CD4-positive, alpha-beta T cell treated with Interleukin-4 for 1 hour (primary cell): ENCODE results near the gene CCNG2.

Source experiments
- DNase-seq, 2 donors: peaks; one replicate each; pipeline ENCODE4 v3.0.0-alpha.2; 2020 to 2022

CCNG2 gene

DNA sequence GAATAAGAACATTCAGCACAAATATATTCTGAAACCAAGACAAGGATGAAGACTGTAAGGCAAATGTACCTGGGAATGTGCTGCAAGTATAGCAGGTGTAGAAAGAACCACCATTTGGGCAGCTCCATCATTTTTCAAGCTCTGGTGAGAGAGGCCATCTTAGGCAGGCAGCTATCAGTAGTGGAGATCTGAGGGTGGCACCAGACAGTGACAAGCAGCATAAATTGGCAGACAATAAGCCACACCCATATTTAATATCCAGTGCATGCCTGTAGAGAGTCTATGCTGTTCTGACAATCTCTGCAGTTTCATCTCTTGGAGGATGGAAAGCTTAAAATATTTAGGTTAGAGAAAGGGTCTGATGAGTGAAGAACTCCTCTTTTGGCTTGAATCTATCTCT is 22.5 kb downstream of the CCNG2 start:
- no peak for DNase-seq

DNA sequence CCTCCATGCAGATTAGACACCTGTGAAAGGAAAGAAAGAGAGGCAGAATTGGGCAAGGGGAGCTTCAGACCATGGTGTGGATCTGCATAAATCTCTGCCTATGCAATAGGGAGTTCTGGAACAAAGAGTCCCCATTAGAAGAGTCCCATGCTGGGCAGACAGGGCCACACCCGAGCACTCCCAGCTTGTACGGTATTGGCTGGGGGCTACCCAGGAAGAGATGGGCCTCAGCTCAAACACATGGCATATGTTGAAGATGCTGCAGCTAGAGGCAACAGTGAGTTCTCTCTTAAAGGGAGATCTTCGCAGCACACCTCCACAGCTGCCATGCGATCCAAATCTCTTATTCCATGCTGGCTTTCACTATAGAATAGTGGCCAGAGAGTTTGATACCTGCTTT is 24.7 kb downstream of the CCNG2 start:
- DNase-seq: no peak

DNA sequence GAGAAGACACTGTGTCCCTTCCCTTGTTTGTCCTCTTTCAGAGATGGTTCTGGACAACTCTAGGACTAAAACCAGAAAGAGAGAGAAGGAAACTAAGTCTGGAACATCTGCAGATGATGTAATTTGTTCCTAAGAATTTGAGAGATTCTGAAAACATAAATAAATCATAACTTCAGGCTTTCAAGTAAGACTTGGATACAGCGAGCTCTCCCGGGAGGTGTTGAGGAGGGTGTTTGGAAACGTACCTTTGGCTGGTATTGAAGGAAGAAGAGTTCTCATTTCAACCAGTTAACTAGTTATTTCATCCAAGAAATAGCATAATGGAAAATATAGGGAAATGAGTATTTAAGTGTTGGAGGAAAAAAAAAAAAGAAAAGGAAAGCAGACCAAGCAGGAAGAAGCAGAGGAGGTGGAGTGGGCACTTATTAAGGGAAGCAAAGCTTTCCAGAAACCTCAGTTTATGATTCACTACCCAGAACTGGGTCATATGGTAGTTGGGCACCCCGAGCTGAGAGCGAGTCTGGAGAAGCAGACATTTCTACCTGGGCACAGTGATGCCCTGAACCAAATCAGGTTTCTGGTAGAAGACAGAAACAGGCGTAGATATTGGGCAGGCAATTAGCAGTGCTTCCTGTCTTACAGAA is 26.9 kb downstream of the CCNG2 start:
- DNase-seq: no peak

DNA sequence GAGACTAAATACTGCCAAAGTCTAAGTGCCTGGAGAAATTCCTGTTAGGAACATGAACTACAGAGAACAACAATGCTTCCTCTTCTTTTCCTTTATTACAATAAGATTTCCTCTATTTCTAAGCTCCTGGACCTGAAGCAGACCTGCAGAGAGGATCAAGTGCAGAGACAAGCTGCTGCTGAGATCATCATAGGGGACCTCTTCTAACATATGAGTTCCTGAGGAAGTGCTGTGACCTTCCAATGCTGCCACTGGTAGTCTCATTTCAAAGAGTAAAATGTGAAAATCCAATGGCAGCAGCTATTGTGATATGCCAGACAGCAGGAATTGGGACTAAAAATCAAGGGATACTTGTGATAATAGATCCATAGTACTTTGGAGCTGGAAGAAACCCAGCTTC is 28.0 kb downstream of the CCNG2 start:
- DNase-seq: no peak

DNA sequence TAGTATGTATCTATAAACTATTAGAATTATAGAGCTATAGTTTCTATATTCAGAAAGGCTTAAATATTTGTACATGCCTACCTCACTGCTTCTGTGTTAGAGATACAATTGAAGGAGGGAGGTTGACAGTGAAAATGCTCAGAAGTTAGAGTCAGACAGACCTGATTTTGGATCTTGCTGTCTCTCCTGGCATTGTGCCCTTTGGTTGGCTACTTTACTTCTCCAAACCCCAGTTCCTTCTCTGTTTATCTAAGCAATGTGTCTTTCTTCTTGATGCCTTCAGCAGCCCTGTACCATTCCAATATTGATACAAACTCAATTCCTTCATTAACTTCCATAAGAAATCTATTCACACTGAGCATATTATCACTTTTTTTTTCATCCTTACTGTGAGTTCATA is 28.7 kb downstream of the CCNG2 start:
- DNase-seq: no peak

DNA sequence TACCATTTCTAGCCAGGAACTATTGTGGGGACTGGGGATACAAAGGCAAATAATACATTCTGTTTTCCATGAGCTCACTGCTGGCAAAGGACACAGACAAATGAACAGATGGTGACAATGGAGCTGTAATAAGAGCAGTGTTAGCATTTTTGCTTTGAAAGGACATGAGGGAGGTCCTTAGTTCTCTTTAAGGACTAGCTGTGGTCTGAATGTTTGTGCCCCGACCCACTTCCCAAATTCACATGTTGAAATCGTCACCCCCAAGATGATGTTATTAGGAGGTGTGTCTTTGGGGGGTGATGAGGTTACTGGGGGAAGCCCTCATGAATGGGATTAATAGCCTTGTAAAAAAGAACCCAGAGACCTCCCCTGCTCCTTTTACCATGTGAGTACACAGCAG is 30.3 kb downstream of the CCNG2 start:
- DNase-seq: no peak

DNA sequence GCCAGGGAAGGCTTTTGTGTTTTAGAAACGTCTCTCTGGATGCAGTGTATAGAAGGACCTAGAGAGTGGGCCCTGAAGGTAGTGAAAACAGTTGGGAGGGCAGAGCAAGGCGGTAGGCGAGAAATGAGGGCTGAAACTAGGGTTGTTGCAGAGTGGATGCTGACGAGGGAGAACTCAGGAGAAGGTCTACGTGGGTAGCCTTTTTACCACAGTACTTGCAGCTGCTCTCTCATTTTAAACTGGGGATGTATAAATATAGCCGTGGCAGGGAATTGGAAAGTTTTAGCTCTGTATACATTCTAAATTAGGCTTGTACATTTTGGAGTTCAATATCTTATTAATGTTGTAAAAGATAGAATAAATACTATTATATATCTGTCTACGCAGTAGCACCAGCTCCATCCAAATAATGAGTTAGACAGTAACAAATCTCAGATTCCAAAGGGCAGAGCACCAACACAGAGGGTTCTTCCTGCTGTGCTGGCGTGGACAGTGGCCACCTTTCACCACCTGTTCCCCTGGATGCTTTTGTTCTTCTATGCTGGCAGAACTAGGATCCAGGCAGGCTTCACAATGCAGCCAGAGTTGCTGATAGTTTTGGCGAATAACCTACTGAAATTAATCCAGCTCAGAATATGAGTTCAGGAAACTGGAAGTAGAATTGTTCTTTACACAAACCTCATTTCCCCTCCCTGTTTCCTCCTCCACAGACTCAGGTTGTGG is 31.7 kb downstream of the CCNG2 start:
- no peak for DNase-seq

DNA sequence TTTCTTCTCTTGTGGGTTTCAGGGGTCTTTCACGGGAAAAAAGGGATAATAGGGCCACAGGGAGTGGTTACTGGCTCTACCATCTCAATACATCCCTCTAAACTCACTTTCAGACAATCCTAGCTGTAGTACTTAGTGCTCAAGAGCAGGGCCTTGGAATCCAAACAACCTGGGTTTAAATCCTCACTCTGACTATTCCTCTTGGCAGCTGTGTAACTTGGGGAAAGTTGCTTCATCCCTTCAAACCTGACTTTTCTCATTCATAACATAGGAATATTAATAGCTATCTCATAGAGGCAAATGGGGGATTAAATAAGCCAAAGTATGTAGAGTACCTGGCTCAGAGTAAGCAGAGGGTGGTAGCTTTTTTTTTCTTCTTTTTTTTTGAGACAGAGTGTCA is 32.4 kb downstream of the CCNG2 start:
- no peak for DNase-seq

DNA sequence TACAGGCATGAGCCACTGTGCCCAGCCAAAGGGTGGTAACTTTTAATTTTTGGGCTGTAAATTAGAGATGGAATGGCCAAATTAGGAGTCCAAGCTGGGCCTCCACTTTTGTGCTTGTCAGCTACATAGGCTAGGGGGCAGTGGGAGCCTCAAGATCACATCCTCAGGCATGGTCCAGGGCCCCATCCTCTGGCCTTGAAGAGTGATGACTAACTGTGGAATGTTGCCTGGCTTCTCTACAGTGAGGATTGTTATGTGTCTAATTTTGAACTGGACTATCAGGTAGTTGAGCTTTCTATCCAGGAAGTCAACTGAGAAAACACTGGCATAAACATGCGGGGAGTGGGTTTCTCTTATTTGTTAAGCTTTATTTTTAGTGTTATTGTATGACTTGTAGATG is 33.0 kb downstream of the CCNG2 start:
- no peak for DNase-seq

DNA sequence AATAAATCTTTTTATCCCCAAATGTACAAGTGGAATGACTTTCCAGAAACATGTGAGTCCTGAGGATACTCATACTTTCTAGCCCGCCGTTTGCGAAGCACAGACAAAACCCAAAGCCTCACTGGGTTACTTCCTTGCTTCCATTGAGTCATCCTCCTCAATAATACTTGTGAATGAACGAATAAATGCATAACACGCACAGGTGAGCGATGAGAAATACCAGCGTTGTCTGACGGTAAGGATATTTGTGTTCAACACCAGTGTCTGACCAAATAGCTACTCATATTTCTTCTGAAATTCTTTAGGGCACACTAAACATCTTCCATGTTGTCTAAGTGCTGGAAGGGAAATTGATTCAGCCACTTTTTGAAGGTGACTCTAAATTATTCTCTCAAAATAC is 36.0 kb downstream of the CCNG2 start:
- DNase-seq: no peak

DNA sequence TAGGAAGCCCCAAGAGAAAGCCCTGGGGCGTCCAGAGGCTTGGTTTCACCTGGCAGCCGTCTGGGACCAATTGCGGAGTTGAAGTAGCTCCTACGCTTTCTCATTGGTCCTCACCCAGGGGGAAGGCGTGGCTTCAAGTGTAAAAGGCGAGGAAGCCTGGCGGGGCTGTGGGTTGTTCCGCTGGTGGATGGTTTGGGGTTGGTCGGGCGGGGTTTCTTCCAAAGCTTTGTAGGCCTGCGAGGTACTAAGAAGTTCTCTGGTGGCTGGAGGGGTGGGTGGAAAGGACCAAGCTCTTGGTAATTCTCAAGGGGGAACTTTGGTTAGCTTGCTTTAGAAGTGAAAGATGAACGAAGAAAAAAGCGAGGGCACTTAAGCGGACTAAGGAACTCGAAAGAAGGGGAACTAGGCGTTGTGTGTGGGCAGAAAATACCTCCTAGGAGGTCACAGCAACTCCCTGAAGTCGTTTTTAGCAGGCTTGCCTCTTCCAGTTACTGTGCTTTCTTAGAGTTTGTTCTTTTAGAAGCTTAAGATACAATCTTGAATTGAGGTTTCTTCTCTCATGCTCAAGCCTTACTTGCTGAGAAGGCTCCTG is 36.6 kb downstream of the CCNG2 start:
- peak; percentile 83 to 89 for DNase-seq

DNA sequence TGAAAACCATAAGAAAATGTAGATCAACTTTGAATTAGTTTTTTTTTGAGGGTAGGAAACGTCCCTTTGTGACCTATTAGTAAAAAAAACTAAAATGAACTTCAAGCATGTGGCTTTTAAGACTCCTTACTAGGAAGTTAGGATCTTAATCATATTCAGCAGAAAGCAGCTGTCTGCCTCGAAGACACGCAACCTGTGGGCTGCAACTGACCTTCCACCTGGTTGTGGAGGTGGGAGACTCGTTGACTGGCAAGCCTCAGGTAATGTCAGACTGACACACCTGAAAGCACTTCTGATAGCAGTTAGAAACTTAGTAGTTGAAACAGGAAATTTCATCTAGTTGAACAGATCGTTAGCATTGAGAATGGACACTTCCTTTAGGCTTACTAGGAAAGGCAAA is 37.4 kb downstream of the CCNG2 start:
- DNase-seq: no peak

DNA sequence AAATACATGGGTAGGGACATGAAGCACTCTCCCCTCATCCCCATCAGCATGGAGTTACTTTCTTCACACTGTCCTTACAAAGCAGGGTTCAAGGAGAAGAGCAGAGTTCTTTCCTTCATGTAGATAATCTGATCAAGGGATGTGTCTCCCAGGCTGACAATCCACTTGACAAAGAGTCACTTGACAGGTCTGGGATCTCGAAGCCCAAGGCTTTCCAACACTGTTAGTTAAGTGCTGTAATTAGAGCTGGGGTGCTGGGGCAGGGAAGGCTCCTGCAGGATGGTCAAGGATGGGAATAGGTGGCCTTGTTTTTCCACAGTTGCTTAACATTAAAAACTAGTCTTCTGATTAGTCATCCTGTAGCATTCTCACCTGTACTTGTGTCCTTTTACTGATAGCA is 38.0 kb downstream of the CCNG2 start:
- no peak for DNase-seq

DNA sequence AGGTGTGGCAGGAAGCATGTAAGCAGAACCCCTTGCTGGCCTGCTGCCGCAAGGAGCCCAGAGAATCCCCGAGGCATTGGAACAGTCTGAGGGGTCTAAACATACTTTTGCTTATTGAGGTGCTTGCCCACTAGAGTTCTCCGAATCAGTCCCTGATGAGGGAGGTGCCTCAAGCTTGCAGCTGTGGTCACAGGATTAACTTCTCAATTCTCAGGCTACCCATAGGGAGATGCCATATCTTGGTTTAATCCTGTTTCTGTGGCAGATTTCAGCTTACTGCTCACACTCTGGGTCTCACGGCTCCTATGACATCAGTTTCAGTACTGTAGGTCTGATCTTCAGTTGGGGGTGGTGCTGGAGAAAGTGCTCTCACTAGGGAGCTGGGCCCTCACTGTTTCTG is 39.9 kb downstream of the CCNG2 start:
- DNase-seq: peak; percentile 20 to 43

DNA sequence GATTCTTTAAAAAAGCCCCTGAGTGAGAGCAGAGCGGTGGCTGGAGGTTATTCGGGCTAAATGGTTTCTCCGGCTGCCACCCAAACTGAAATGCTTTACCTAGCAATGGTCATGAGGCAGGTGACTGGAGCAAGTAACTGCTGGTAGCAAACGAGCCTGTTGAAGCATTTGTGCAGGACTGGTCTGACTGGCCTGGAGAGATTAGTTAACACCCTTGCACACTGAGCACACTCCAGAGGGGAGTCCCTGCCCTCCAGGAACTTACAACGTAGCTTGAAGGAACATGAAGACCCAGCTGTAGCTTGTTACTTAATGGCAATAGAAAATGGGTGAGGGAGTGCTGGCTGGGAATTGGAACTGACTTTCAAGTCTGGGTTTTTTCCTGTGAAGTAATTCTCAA is 40.4 kb downstream of the CCNG2 start:
- no peak for DNase-seq

DNA sequence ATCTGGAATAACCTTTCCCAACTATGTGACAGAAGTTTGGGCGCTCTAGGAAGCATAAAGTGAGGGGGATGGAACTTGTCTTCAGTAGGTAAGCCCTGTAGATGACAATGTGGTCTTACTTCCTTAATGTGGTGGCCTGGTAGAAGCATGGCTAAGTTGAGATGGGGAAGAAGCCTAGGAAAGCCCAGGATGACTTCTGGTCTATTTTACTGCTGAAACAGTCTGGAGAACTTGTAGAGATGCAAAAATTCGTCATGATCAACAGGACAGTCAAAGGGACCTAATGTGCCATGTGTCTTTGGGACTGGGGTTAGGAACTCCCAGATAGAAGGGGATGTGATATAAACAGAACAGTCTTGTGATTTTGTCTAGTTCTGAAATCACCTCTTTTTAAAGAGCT is 40.8 kb downstream of the CCNG2 start:
- DNase-seq: no peak

DNA sequence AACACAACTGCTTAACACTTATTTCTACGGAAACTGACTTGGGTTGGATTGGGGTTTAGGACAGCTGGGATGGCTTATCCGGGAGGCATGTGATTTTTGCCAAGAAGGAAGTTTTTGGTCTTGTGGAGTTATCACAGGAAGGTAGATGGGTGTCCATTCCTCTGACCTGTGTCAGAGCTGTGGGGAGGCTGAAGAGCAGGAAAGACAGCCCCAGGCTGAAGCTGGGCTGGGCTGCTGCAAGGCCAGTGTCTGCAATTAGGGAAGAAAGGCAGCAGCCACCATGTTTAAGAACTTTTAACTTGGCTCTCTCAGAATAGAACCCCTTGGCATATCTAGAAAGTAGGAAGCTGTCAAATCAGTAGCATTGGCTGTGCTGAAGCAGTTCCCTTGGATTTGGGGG is 42.3 kb downstream of the CCNG2 start:
- no peak for DNase-seq

DNA sequence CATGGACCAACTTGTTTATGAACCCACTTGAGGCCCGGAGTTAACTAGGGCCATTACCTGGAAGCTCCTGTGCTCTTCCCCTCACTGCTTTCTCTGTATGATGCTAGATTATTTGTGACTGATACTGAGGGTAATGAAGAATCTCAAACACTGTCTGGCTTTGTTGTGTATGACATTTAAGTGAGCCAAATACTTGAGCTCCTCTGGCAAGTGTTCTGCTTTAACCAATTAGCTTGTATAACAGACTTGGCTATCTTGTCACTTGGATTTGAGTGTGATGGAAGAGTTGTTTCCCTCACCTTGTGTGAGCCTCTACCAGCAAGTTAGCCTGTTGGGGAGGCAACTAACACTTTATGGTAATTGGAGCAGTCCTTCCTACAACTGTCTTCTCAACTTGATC is 42.7 kb downstream of the CCNG2 start:
- DNase-seq: no peak

DNA sequence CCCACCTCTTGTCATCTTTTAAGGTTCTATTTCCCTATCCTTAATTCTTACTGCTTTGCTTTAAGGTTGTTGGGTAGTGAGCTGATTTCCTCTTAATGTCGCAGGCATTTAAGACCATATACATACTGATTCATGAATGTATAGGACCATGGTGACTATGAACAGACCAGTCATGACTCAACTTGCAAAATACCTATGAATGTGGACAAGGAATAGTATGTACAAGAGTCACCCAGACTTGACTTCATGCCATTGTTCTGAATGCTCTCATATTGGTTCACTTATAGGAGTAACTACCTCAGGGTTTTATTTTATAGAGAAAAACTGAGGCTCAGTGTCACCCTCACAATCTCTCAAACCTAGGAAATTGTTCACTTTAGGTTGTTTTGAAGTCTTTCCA is 44.3 kb downstream of the CCNG2 start:
- DNase-seq: no peak

DNA sequence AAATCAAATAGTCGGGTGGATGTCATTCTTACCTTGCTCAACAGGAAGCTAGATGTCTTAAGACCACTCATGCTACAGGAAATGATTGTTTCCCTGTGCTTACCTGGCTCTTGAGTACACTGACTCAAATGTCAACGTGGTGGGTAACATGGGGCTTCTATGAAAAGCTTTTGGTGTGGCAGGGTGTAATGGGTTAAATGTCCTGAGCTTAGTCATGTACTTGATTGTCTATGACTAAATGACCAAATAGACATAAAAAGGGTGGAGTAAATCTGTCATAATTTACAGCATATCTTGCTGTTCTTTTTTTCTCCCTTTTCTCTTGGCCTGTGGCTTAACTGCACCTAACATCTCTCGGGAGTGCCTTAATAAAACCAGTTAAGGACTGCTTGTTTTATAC is 44.9 kb downstream of the CCNG2 start:
- no peak for DNase-seq

DNA sequence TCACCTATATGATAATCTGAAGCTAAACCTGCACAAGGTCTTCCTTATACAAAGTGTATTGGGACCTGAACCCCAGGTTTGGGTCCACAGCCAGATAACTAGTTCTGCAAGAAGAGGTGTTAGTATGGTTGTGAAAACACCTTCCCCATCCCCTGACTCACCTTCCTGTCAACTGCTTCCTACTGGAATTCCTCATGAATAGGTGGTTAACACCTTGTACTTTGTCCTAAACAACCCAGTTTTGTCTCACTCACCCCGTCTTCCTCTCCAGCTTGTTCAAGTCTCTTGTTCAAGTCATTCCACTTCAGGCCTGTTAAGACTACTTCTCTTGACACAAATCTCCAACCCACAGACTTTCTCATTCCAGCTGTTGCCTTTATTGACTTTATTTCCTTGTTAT is 45.5 kb downstream of the CCNG2 start:
- DNase-seq: no peak

DNA sequence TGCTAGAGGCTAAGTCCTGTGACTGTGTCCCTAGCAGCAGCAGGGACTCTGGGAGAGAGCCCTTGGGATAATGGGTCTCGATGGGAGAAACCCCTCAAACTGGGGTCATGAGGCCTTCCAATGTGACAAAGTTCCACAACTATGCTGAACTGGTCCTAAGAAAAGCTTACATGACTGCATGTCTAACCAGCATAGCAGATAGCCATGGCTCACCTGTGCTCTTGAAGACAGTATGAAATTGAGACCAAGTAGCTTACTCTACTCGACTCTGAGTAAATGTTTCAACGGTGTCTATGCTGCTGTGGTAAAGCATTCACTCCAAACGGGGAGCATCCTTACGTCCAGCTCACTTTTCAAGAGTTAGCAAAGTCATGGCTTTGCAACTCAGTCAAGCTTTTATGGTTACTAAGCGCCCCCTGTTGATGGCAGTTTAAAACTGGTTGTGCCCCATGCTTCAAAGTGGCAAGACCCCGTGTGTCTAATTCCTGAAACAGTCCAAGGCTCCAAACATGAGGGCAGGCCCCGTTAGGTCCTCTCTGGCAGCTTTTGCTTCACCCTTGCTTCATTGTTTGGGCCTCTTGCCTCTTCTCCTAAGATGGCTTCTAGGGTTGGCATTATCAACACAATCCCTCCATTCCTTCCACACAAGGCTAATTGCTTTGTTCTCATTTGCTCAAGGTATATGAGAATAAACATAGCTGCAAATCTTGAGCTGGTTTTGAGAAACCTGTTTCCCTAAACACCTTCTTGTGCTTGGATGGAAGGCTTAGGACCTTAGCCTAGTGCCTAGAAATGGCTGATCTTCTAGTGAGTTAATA is 46.6 kb downstream of the CCNG2 start:
- peak; percentile 75 to 79 for DNase-seq

DNA sequence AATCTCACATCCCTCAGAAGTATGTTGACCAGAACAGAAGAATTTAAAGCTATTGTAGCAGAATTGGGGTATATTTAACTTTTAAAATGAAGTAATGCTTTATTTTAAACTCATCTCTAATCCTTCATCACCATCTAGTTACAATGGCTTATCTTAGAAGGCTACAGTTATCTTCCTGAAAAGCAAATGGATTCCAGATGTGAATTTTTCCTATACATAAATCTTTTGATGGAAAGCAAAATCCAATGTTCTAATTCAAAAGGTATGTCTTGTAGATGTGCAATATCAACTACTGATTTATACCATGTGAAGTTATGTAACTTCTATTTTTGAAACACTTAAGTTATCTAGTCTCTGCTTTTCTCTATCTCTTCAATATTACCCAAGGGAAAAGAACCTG is 47.6 kb downstream of the CCNG2 start:
- DNase-seq: no peak

DNA sequence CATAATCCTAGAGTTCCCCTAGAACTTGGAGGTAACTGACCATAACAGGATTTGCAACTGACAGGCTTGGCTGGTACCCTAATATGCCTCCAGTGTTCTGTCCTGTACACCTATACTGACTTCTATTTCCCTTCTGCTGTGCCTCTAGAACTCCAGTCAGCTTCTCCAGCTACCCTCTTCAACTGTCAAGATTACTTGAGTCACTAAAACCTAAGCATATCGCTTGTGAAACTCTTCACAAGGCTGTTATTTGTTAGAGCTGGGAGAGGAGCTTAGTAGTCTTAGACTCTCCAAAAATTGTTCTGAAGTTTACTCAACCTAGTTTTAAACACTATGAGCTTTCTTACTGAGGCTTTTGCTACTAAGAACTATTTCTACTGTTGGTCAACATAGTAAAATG is 52.0 kb downstream of the CCNG2 start:
- DNase-seq: no peak
